ENCODE data around the gene PEMT. TPM values are rescaled to one million over a fixed set of nuclear protein-coding genes. Genes with fewer than 3 reads are reported as not detected.

PEMT gene
- total RNA-seq, 1 donor from 2014 or later: 39.2 TPM

- no peaks in the 10 kb centered on the region for H3K9me3 Mint-ChIP-seq
- H3K27me3 Mint-ChIP-seq (ENCODE audit: low read depth): no peaks in the 10 kb centered on the region
- no peak overlapping the region for H3K4me3 Mint-ChIP-seq (ENCODE audit: low read depth)
- H3K4me1 Mint-ChIP-seq (ENCODE audit: low read depth): peaks cover 29% of the 10 kb centered on the region
- H3K36me3 Mint-ChIP-seq (ENCODE audit: low read depth): peaks cover 49% of the 10 kb centered on the region
- peak overlapping the region; percentile 60 for H3K27ac Mint-ChIP-seq
- intact Hi-C loops (cut with micrococcal nuclease): no loop called here
- no peak for DNase-seq (ENCODE audit: low spot score)
Measured at GRCh38 chr17:17485420-17485819, 106.1 kb downstream of the PEMT start.

GRCh38 chr17:17484451-17484899, 107.0 kb downstream of the PEMT start:
- intact Hi-C loops (cut with micrococcal nuclease): loop anchor here (1.0 kb wide), 1 partner anchor 12 kb away; the partner anchor contains the start of gene RASD1
- Mint-ChIP-seq H3K4me3 (ENCODE audit: low read depth) (no peak overlapping the region), H3K27ac (peak overlapping the region; percentile 85), H3K36me3 (ENCODE audit: low read depth) (peaks cover 47% of the 10 kb centered on the region), H3K27me3 (ENCODE audit: low read depth) (no peaks in the 10 kb centered on the region), H3K9me3 (no peaks in the 10 kb centered on the region), H3K4me1 (ENCODE audit: low read depth) (peaks cover 33% of the 10 kb centered on the region)
- DNase-seq (ENCODE audit: low spot score): no peak

GRCh38 chr17:17481860-17482259, 109.6 kb downstream of the PEMT start:
- H3K27ac Mint-ChIP-seq: no peak overlapping the region
- no peak overlapping the region for H3K4me3 Mint-ChIP-seq (ENCODE audit: low read depth)
- intact Hi-C loops (cut with micrococcal nuclease): no loop called here

GRCh38 chr17:17480593-17481148, 110.8 kb downstream of the PEMT start:
- Mint-ChIP-seq H3K36me3 (ENCODE audit: low read depth) (peaks cover 27% of the 10 kb centered on the region), H3K4me1 (ENCODE audit: low read depth) (peaks cover 45% of the 10 kb centered on the region), H3K27ac (peak overlapping the region; percentile 55), H3K9me3 (no peaks in the 10 kb centered on the region), H3K4me3 (ENCODE audit: low read depth) (no peak overlapping the region), H3K27me3 (ENCODE audit: low read depth) (no peaks in the 10 kb centered on the region)
- intact Hi-C loops (cut with micrococcal nuclease): no loop called here
- no peak for DNase-seq (ENCODE audit: low spot score)

More at GRCh38 chr17:17481860-17482259, 109.6 kb downstream of the PEMT start:
- no peak for DNase-seq (ENCODE audit: low spot score)
- Mint-ChIP-seq H3K36me3 (ENCODE audit: low read depth) (peaks cover 31% of the 10 kb centered on the region), H3K27me3 (ENCODE audit: low read depth) (no peaks in the 10 kb centered on the region), H3K4me1 (ENCODE audit: low read depth) (peaks cover 44% of the 10 kb centered on the region), H3K9me3 (no peaks in the 10 kb centered on the region)

- intact Hi-C loops (cut with micrococcal nuclease): loop anchor here (5.0 kb wide), 1 partner anchor 177 kb away; the partner anchor contains the start of gene NT5M
- H3K4me3 Mint-ChIP-seq (ENCODE audit: low read depth): no peak overlapping the region
- no peaks in the 10 kb centered on the region for H3K27me3 Mint-ChIP-seq (ENCODE audit: low read depth)
- no peak for DNase-seq (ENCODE audit: low spot score)
- peaks cover 16% of the 10 kb centered on the region for H3K36me3 Mint-ChIP-seq (ENCODE audit: low read depth)
- H3K27ac Mint-ChIP-seq: no peak overlapping the region
- no peaks in the 10 kb centered on the region for H3K9me3 Mint-ChIP-seq
- peaks cover 41% of the 10 kb centered on the region for H3K4me1 Mint-ChIP-seq (ENCODE audit: low read depth)
Measured at GRCh38 chr17:17479209-17479608, 112.3 kb downstream of the PEMT start.

- intact Hi-C loops (cut with micrococcal nuclease): loop anchor here (2.0 to 5.0 kb wide), 2 partner anchors 20 to 175 kb away; partner anchors contain the start of genes NT5M and RASD1
- Mint-ChIP-seq H3K36me3 (ENCODE audit: low read depth) (peaks cover 8% of the 10 kb centered on the region), H3K27me3 (ENCODE audit: low read depth) (peaks cover 8% of the 10 kb centered on the region), H3K4me3 (ENCODE audit: low read depth) (peak within 1 kb of the TSS; percentile 90), H3K4me1 (ENCODE audit: low read depth) (peaks cover 32% of the 10 kb centered on the region), H3K27ac (peak within 1 kb of the TSS; percentile 79), H3K9me3 (no peaks in the 10 kb centered on the region)
- DNase-seq (ENCODE audit: low spot score): peak; percentile 90
Measured at GRCh38 chr17:17476865-17477467, 114.5 kb downstream of the PEMT start, which contains the start of gene MED9. MED9 (plus strand) TSS chr17:17477000; CDS start chr17:17477042, 42 bp downstream.

GRCh38 chr17:17474341-17474740, 117.2 kb downstream of the PEMT start:
- DNase-seq (ENCODE audit: low spot score): no peak
- intact Hi-C loops (cut with micrococcal nuclease): no loop called here
- H3K4me1 Mint-ChIP-seq (ENCODE audit: low read depth): peaks cover 17% of the 10 kb centered on the region
- H3K27me3 Mint-ChIP-seq (ENCODE audit: low read depth): peaks cover 10% of the 10 kb centered on the region
- no peak overlapping the region for H3K4me3 Mint-ChIP-seq (ENCODE audit: low read depth)
- H3K9me3 Mint-ChIP-seq: no peaks in the 10 kb centered on the region
- H3K27ac Mint-ChIP-seq: no peak overlapping the region
- H3K36me3 Mint-ChIP-seq (ENCODE audit: low read depth): no peaks in the 10 kb centered on the region

GRCh38 chr17:17472333-17472920, 119.1 kb downstream of the PEMT start:
- H3K4me3 Mint-ChIP-seq (ENCODE audit: low read depth): no peak overlapping the region
- H3K36me3 Mint-ChIP-seq (ENCODE audit: low read depth): no peaks in the 10 kb centered on the region
- H3K27ac Mint-ChIP-seq: no peak overlapping the region
- H3K27me3 Mint-ChIP-seq (ENCODE audit: low read depth): peaks cover 17% of the 10 kb centered on the region
- no peak for DNase-seq (ENCODE audit: low spot score)
- no peaks in the 10 kb centered on the region for H3K9me3 Mint-ChIP-seq
- peaks cover 4% of the 10 kb centered on the region for H3K4me1 Mint-ChIP-seq (ENCODE audit: low read depth)
- intact Hi-C loops (cut with micrococcal nuclease): no loop called here

- H3K4me3 Mint-ChIP-seq (ENCODE audit: low read depth): no peak overlapping the region
- H3K36me3 Mint-ChIP-seq (ENCODE audit: low read depth): no peaks in the 10 kb centered on the region
- no peaks in the 10 kb centered on the region for H3K4me1 Mint-ChIP-seq (ENCODE audit: low read depth)
- intact Hi-C loops (cut with micrococcal nuclease): no loop called here
- no peaks in the 10 kb centered on the region for H3K9me3 Mint-ChIP-seq
- H3K27me3 Mint-ChIP-seq (ENCODE audit: low read depth): peaks cover 21% of the 10 kb centered on the region
- no peak overlapping the region for H3K27ac Mint-ChIP-seq
- no peak for DNase-seq (ENCODE audit: low spot score)
Measured at GRCh38 chr17:17469996-17470395, 121.5 kb downstream of the PEMT start.

- H3K4me3 Mint-ChIP-seq (ENCODE audit: low read depth): no peak overlapping the region
Measured at GRCh38 chr17:17469358-17469757, 122.2 kb downstream of the PEMT start.

GRCh38 chr17:17468217-17469010, 123.1 kb downstream of the PEMT start:
- no peak for DNase-seq (ENCODE audit: low spot score)
- Mint-ChIP-seq H3K27me3 (ENCODE audit: low read depth) (peaks cover 25% of the 10 kb centered on the region), H3K27ac (no peak overlapping the region), H3K4me1 (ENCODE audit: low read depth) (no peaks in the 10 kb centered on the region), H3K36me3 (ENCODE audit: low read depth) (no peaks in the 10 kb centered on the region), H3K4me3 (ENCODE audit: low read depth) (no peak overlapping the region), H3K9me3 (no peaks in the 10 kb centered on the region)
- intact Hi-C loops (cut with micrococcal nuclease): no loop called here

More at GRCh38 chr17:17469358-17469757, 122.2 kb downstream of the PEMT start:
- Mint-ChIP-seq H3K4me1 (ENCODE audit: low read depth) (no peaks in the 10 kb centered on the region), H3K27me3 (ENCODE audit: low read depth) (peaks cover 25% of the 10 kb centered on the region), H3K9me3 (no peaks in the 10 kb centered on the region), H3K27ac (no peak overlapping the region), H3K36me3 (ENCODE audit: low read depth) (no peaks in the 10 kb centered on the region)
- no peak for DNase-seq (ENCODE audit: low spot score)
- intact Hi-C loops (cut with micrococcal nuclease): no loop called here

GRCh38 chr17:17467720-17468119, 123.8 kb downstream of the PEMT start:
- no peak for DNase-seq (ENCODE audit: low spot score)
- no peaks in the 10 kb centered on the region for H3K4me1 Mint-ChIP-seq (ENCODE audit: low read depth)
- intact Hi-C loops (cut with micrococcal nuclease): no loop called here
- H3K27ac Mint-ChIP-seq: no peak overlapping the region
- H3K4me3 Mint-ChIP-seq (ENCODE audit: low read depth): no peak overlapping the region
- no peaks in the 10 kb centered on the region for H3K9me3 Mint-ChIP-seq
- H3K36me3 Mint-ChIP-seq (ENCODE audit: low read depth): no peaks in the 10 kb centered on the region
- peaks cover 18% of the 10 kb centered on the region for H3K27me3 Mint-ChIP-seq (ENCODE audit: low read depth)
